ENCODE measurements around the gene SRRM5. TPM values are rescaled to one million over a fixed set of nuclear protein-coding genes. Genes with fewer than 3 reads are reported as not detected.
A peak's percentile ranks its signal among the peaks of the same experiment; 100 is the strongest.

Gene SRRM5
- polyA plus RNA-seq, 1 of the 3 experiments (the other 2 are of a cell fraction), result 0.15 TPM

DNA sequence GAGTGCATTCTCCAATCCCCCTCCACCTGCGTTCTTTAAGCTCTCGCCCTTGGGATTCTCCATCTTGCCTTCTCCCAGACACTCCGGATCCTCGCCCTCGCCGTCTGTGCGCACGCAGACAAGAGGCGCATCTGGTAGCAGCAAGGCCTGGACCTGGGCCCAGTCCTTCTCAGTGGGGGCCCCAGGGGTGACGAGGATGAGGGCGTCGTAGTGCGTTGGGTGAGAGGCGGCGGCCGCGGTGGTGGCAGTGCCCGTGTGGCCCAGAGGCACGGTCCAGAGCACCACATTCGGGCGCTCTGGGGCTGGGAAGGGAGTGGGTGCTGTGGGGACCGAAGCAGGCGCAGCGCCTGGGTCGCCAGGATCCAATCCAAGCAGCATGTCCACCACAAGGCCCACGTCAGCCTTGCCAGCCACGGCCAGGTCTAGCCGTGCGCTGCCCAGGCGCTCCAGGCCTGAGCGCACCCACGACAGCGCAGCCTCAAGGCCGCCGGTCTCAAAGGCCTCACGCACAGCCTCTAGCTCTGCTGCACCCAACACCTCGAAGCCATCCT, 19.0 kb upstream of the SRRM5 start (continued):
- TF ChIP-seq EZH2phosphoT487 (IDR thresholded peaks at IDR 0.05; ENCODE audit: borderline replicate concordance, low read depth) (no peak), POLR2AphosphoS5 (IDR thresholded peaks at IDR 0.05; ENCODE audit: low read depth, low read length) (no peak), RCOR1 (IDR thresholded peaks at IDR 0.05; ENCODE audit: low read length) (no peak)

- H3K79me2 ChIP-seq (ENCODE audit: insufficient read depth), result peaks cover 73% of the 10 kb centered on the region
- POLR2A ChIA-PET, result interaction anchor here (0.6 to 0.9 kb wide), 2 partner anchors 24 to 61 kb away, joined by 3 read pairs; partner anchors contain the start of gene ZNF575
These were observed 17.7 kb upstream of the SRRM5 start for GRCh38 chr19:43594081-43594697.

More at GRCh38 chr19:43594081-43594697, 17.7 kb upstream of the SRRM5 start:
- no peaks in the 10 kb centered on the region for H3K27me3 ChIP-seq (ENCODE audit: insufficient read depth)
- peak overlapping the region; percentile 99 for H3K4me2 ChIP-seq
- H3K27ac ChIP-seq (ENCODE audit: low read depth in 2 of 2, low read length in 1 of 2), result 0 out of 4 replicates have a peak overlapping the region, but pooled peaks of 1 of the 2 experiments have one; percentile 81
- no peak overlapping the region for H2AFZ ChIP-seq (ENCODE audit: low read depth)
- no peak for TF ChIP-seq TCF12 (IDR thresholded peaks at IDR 0.05)
- TF ChIP-seq RFX5 (IDR thresholded peaks at IDR 0.05; ENCODE audit: low read length), result no peak
- no peak for TF ChIP-seq EP300 (IDR thresholded peaks at IDR 0.05; ENCODE audit: borderline replicate concordance in 1 of 2, low read depth in 1 of 2, low read length in 1 of 2)
- TF ChIP-seq REST (IDR thresholded peaks at IDR 0.05; ENCODE audit: low read depth, low read length), result no peak
- TF ChIP-seq TAF1 (IDR thresholded peaks at IDR 0.05; ENCODE audit: borderline replicate concordance, low read depth, low read length), result no peak
- no peak for TF ChIP-seq USF1 (IDR thresholded peaks at IDR 0.05; ENCODE audit: borderline replicate concordance, low read depth)
- TF ChIP-seq ELF1 (IDR thresholded peaks at IDR 0.05), result no peak
- TF ChIP-seq SMC3 (IDR thresholded peaks at IDR 0.05; ENCODE audit: low read depth, low read length), result no peak
- TF ChIP-seq NRF1 (IDR thresholded peaks at IDR 0.05; ENCODE audit: low read depth, low read length), result no peak
- TF ChIP-seq MEF2A (IDR thresholded peaks at IDR 0.05; ENCODE audit: borderline replicate concordance, low read depth), result no peak
- TF ChIP-seq SIN3A (IDR thresholded peaks at IDR 0.05; ENCODE audit: borderline replicate concordance, low read depth, low read length), result no peak
- no peak for TF ChIP-seq PBX3 (IDR thresholded peaks at IDR 0.05)
- no peak for TF ChIP-seq CHD2 (IDR thresholded peaks at IDR 0.05; ENCODE audit: low read length, partially characterized antibody)
- no peak for TF ChIP-seq EZH2phosphoT487 (IDR thresholded peaks at IDR 0.05; ENCODE audit: borderline replicate concordance, low read depth)
- TF ChIP-seq GABPA (IDR thresholded peaks at IDR 0.05; ENCODE audit: low read depth), result no peak
- no peak for TF ChIP-seq TEAD4 (IDR thresholded peaks at IDR 0.05; ENCODE audit: borderline replicate concordance, insufficient read depth)
- no peak for TF ChIP-seq NFIC (IDR thresholded peaks at IDR 0.05; ENCODE audit: borderline replicate concordance)
- peaks cover 12% of the 10 kb centered on the region for H3F3A ChIP-seq (replicated peaks; ENCODE audit: insufficient read depth)
- peak overlapping the region; percentile 72 to 98 for H3K4me3 ChIP-seq (ENCODE audit: low read depth in 2 of 2, low read length in 1 of 2)
- H4K20me1 ChIP-seq (ENCODE audit: insufficient read depth), result peaks cover 9% of the 10 kb centered on the region; the same call in 1 of the 2 replicates
- H3K9me3 ChIP-seq, result no peaks in the 10 kb centered on the region
- 92% methylated on average over 10 of the region's 10 CpGs for WGBS (ENCODE audit: low lambda C conversion rate)
- H3K36me3 ChIP-seq (replicated peaks in 1 of 2; ENCODE audit: control insufficient read depth in 1 of 2, insufficient read depth in 2 of 2, low read length in 1 of 2), result peaks cover 23 to 38% of the 10 kb centered on the region in 2 experiments
- H3K9me2 ChIP-seq, result no peaks in the 10 kb centered on the region
- H3K4me1 ChIP-seq (ENCODE audit: control insufficient read depth in 1 of 2, insufficient read depth in 2 of 2, low read depth in 1 of 2, low read length in 1 of 2), result peaks cover 8 to 22% of the 10 kb centered on the region in 2 experiments; a peak in 2 of 4 replicates
- CTCF ChIA-PET, result interaction anchor here (0.6 to 6.6 kb wide), 33 partner anchors 9 to 216 kb away, joined by 3 to 104 read pairs (median 6); partner anchors contain the start of genes PHLDB3, PINLYP, XRCC1 and ZNF575
- DNase-seq, result no peak
- peak overlapping the region; percentile 85; the same call in 1 of the 2 replicates for H3K9ac ChIP-seq
